HepG2 (cell line): ENCODE data around the gene CHAF1A. TPM values are rescaled to one million over a fixed set of nuclear protein-coding genes. Genes with fewer than 3 reads are reported as not detected.

Experiments
- BATF2 ChIP-seq: sonication (generic); formaldehyde crosslinking; IDR thresholded peaks from 2 replicates; pipeline ENCODE4 v1.8.0; 2022; ENCODE audit warnings: mild to moderate bottlenecking, missing genetic modification reagents, moderate library complexity
- BORCS8-MEF2B ChIP-seq: sonication (generic); formaldehyde crosslinking; IDR thresholded peaks from 2 replicates; pipeline ENCODE4 v1.8.0; 2022; ENCODE audit warnings: mild to moderate bottlenecking, missing genetic modification reagents
- CCDC6 ChIP-seq: sonication (generic); formaldehyde crosslinking; IDR thresholded peaks from 2 replicates; pipeline ENCODE4 v1.8.1; 2022; ENCODE audit warnings: mild to moderate bottlenecking, missing genetic modification reagents, moderate library complexity
- FOXA1 ChIP-seq, 2 experiments: fragments of 450-650 bp in 1 of 2; sonication (generic) in 1 of 2; formaldehyde crosslinking in 1 of 2; IDR thresholded peaks; 2 replicates each; pipeline versions ENCODE4 v1.4.0 to v1.6.1; 2016 to 2020; ENCODE audit warnings: missing genetic modification reagents in 1 of 2
- NFAT5 ChIP-seq: sonication (generic); formaldehyde crosslinking; IDR thresholded peaks from 2 replicates; pipeline ENCODE4 v1.4.0; 2020; ENCODE audit warnings: missing genetic modification reagents
- SOX6 ChIP-seq, 2 experiments: fragments of 450-650 bp in 1 of 2; sonication (generic) in 1 of 2; formaldehyde crosslinking in 1 of 2; IDR thresholded peaks; 2 replicates each; pipeline versions ENCODE4 v1.4.0 to v1.6.1; 2017 to 2020; ENCODE audit warnings: antibody characterized with exemption in 1 of 2, mild to moderate bottlenecking in 1 of 2, missing genetic modification reagents in 1 of 2
- SP2 ChIP-seq: sonication (generic); formaldehyde crosslinking; IDR thresholded peaks from 2 replicates; pipeline ENCODE4 v1.5.1; 2020; ENCODE audit warnings: mild to moderate bottlenecking, missing genetic modification reagents
- SRSF9 ChIP-seq: fragments of 200-400 bp; formaldehyde crosslinking; IDR thresholded peaks from 2 replicates; pipeline ENCODE4 v1.6.1; 2018; ENCODE audit warnings: borderline replicate concordance, mild to moderate bottlenecking, low read depth, low read length; ENCODE audit not compliant: insufficient read depth, poor library complexity, severe bottlenecking
- ZNF180 ChIP-seq: sonication (generic); formaldehyde crosslinking; IDR thresholded peaks from 2 replicates; pipeline ENCODE4 v1.4.0; 2020; ENCODE audit warnings: low read depth, missing genetic modification reagents, borderline replicate concordance
- ZNF275 ChIP-seq: sonication (generic); formaldehyde crosslinking; IDR thresholded peaks from 2 replicates; pipeline ENCODE4 v1.8.0; 2022; ENCODE audit warnings: missing genetic modification reagents, mild to moderate bottlenecking, inconsistent platforms, borderline replicate concordance
- ZNF441 ChIP-seq: sonication (generic); formaldehyde crosslinking; IDR thresholded peaks from 2 replicates; pipeline ENCODE4 v1.7.0; 2021; ENCODE audit warnings: missing genetic modification reagents, borderline replicate concordance
- ZNF619 ChIP-seq: sonication (generic); formaldehyde crosslinking; IDR thresholded peaks from 2 replicates; pipeline ENCODE4 v1.4.0; 2020; ENCODE audit warnings: mild to moderate bottlenecking, missing genetic modification reagents
- ZNF720 ChIP-seq: sonication (generic); formaldehyde crosslinking; IDR thresholded peaks from 2 replicates; pipeline ENCODE4 v1.4.0; 2020; ENCODE audit warnings: missing genetic modification reagents
- ZNF766 ChIP-seq: sonication (generic); formaldehyde crosslinking; IDR thresholded peaks from 2 replicates; pipeline ENCODE4 v1.5.0; 2020; ENCODE audit warnings: missing genetic modification reagents, borderline replicate concordance
- polyA plus RNA-seq, 8 experiments: library from polyadenylated mRNA; depleted of rRNA in 3 of 8; stranded (reverse) in 7 of 8; unstranded in 1 of 8; fragments of >200 nt; fragmentation: Illumina TruSeq in 4 of 8; extraction: Trizol in 4 of 8; gene quantifications; 2 replicates each; pipeline versions ENCODE4 v1.2.1 to v1.2.3, GENCODE V29; 2011 to 2016; ENCODE audit warnings: low read depth in 4 of 8, missing spikeins in 1 of 8, mixed read lengths in 1 of 8; ENCODE audit not compliant: insufficient read depth in 1 of 8
- total RNA-seq, 5 experiments: library from RNA; depleted of rRNA; stranded (reverse); fragments of >200 nt; fragmentation: Illumina TruSeq; extraction: Trizol; gene quantifications; 2 replicates each; pipeline ENCODE4 v1.2.3, GENCODE V29; 2016; ENCODE audit warnings: low read depth in 1 of 5
- TF ChIP-seq, protein P1 (sequence below): sonication (generic); formaldehyde crosslinking; IDR thresholded peaks from 2 replicates; pipeline ENCODE4 v1.5.0; 2020; ENCODE audit warnings: missing genetic modification reagents
- TF ChIP-seq, protein P2 (sequence below): sonication (generic); formaldehyde crosslinking; conservative IDR thresholded peaks from 2 replicates; pipeline ENCODE4 v1.8.0; 2022; ENCODE audit warnings: low read depth, missing genetic modification reagents

CHAF1A gene
- total and polyA plus RNA-seq, 2 of the 13 experiments (the other 11 are each of a cell fraction or from before 2014, with no cell fraction given), result 11.0 to 34.8 TPM

GRCh38 chr19:4390567-4391305, 11.7 kb upstream of the CHAF1A start (continued):
- TF ChIP-seq, protein P1, sequence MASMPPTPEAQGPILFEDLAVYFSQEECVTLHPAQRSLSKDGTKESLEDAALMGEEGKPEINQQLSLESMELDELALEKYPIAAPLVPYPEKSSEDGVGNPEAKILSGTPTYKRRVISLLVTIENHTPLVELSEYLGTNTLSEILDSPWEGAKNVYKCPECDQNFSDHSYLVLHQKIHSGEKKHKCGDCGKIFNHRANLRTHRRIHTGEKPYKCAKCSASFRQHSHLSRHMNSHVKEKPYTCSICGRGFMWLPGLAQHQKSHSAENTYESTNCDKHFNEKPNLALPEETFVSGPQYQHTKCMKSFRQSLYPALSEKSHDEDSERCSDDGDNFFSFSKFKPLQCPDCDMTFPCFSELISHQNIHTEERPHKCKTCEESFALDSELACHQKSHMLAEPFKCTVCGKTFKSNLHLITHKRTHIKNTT (CRISPR knock-in tag), result no peak
- TF ChIP-seq SOX6 (IDR thresholded peaks at IDR 0.05) (no peak), SOX6 (CRISPR knock-in tag; IDR thresholded peaks at IDR 0.05) (peak; percentile 86), ZNF619 (CRISPR knock-in tag) (no peak), NFAT5 (CRISPR knock-in tag) (0 out of 2 replicates have a peak, but pooled peaks have one; percentile 29), CCDC6 (no peak), SP2 (CRISPR knock-in tag) (no peak), SRSF9 (no peak), ZNF180 (no peak), FOXA1 (IDR thresholded peaks at IDR 0.05) (no peak), FOXA1 (CRISPR knock-in tag; IDR thresholded peaks at IDR 0.05) (peak; percentile 20), ZNF766 (no peak; the same call in 1 of the 2 replicates), ZNF720 (CRISPR knock-in tag) (no peak), BATF2 (CRISPR knock-in tag) (no peak), BORCS8-MEF2B (CRISPR knock-in tag) (peak; percentile 54), ZNF441 (CRISPR knock-in tag) (peak; percentile 28; the same call in 1 of the 2 replicates), ZNF275 (CRISPR knock-in tag) (no peak)
- TF ChIP-seq, protein P2, sequence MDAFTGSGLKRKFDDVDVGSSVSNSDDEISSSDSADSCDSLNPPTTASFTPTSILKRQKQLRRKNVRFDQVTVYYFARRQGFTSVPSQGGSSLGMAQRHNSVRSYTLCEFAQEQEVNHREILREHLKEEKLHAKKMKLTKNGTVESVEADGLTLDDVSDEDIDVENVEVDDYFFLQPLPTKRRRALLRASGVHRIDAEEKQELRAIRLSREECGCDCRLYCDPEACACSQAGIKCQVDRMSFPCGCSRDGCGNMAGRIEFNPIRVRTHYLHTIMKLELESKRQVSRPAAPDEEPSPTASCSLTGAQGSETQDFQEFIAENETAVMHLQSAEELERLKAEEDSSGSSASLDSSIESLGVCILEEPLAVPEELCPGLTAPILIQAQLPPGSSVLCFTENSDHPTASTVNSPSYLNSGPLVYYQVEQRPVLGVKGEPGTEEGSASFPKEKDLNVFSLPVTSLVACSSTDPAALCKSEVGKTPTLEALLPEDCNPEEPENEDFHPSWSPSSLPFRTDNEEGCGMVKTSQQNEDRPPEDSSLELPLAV (CRISPR knock-in tag), result no peak
